A673 (cell line): Measurements from ENCODE around the gene LCMT1. TPM values are rescaled to one million over a fixed set of nuclear protein-coding genes. Genes with fewer than 3 reads are reported as not detected.

Experiments used
- BruUV-seq: library from RNA; stranded (reverse); fragments of 400-500 nt; replicated peaks from 2 replicates; lab custom pipeline; 2021; lab: Mats Ljungman, UMichigan
- CTCF ChIA-PET: fragments of 300-600 bp; sonication (Branson Sonifier 250); formaldehyde crosslinking; loops from one replicate; lab custom pipeline; 2022; ENCODE audit warnings: antibody characterized with exemption; lab: Charles Lee
- POLR2A ChIA-PET: fragments of 300-600 bp; sonication (Branson Sonifier 250); formaldehyde crosslinking; loops from one replicate; lab custom pipeline; 2022; ENCODE audit warnings: antibody characterized with exemption; ENCODE audit not compliant: low non-redundant PET; lab: Charles Lee
- DNase-seq: peaks from one replicate; pipeline ENCODE4 v3.0.0-alpha.2; 2015; ENCODE audit warnings: low spot score
- H3K27ac ChIP-seq: fragments of 200-600 bp; sonication (generic); 2 replicates; pipeline ENCODE4 v1.5.1; 2016; ENCODE audit warnings: mixed run types, low read depth, mild to moderate bottlenecking, mixed read lengths, antibody characterized with exemption, low read length; ENCODE audit not compliant: poor library complexity, severe bottlenecking
- H3K27me3 ChIP-seq: fragments of 200-600 bp; sonication (generic); replicated peaks from 2 replicates; pipeline ENCODE4 v1.6.1; 2017; ENCODE audit warnings: mixed run types, low read depth, mild to moderate bottlenecking, mixed read lengths, antibody characterized with exemption, low read length; ENCODE audit not compliant: insufficient read depth, poor library complexity
- H3K36me3 ChIP-seq: fragments of 200-600 bp; sonication (generic); 2 replicates; pipeline ENCODE4 v1.6.1; 2016; ENCODE audit warnings: mixed run types, mild to moderate bottlenecking, mixed read lengths, antibody characterized with exemption, low read length; ENCODE audit not compliant: insufficient read depth, poor library complexity, severe bottlenecking
- H3K4me1 ChIP-seq: fragments of 200-600 bp; sonication (generic); 2 replicates; pipeline ENCODE4 v1.6.1; 2017; ENCODE audit warnings: mixed run types, mild to moderate bottlenecking, mixed read lengths, antibody characterized with exemption, low read length; ENCODE audit not compliant: insufficient read depth, poor library complexity, severe bottlenecking
- H3K4me3 ChIP-seq: fragments of 200-600 bp; sonication (generic); 2 replicates; pipeline ENCODE4 v1.5.1; 2016; ENCODE audit warnings: low read depth, mixed run types, mild to moderate bottlenecking, mixed read lengths, low read length; ENCODE audit not compliant: poor library complexity, severe bottlenecking
- H3K9me3 ChIP-seq: fragments of 200-600 bp; sonication (generic); 2 replicates; pipeline ENCODE4 v1.6.1; 2016; ENCODE audit warnings: mixed run types, low read depth, mild to moderate bottlenecking, mixed read lengths, antibody characterized with exemption, low read length; ENCODE audit not compliant: poor library complexity, severe bottlenecking
- CTCF ChIP-seq: fragments of 300-800, 200-600 bp; sonication (generic); conservative IDR thresholded peaks from 2 replicates; pipeline ENCODE4 v1.5.1; 2017; ENCODE audit warnings: low read depth, mild to moderate bottlenecking, antibody characterized with exemption, low read length, moderate library complexity, mixed read lengths
- EZH2 ChIP-seq: fragments of 200-600 bp; sonication (generic); IDR thresholded peaks from 2 replicates; pipeline ENCODE4 v1.6.1; 2017; ENCODE audit warnings: borderline replicate concordance, low read depth, mild to moderate bottlenecking, mixed read lengths, antibody characterized with exemption, low read length; ENCODE audit not compliant: poor library complexity, severe bottlenecking
- intact Hi-C: fragments of 100-400 bp; cut with micrococcal nuclease; formaldehyde crosslinking; loops from one replicate; pipeline ENCODE4 v1.10.0; 2022; ENCODE audit not compliant: unreplicated experiment
- total RNA-seq: library from RNA; stranded (reverse); gene quantifications from 2 replicates; pipeline ENCODE4 v1.2.3, GENCODE V29; 2021

The LCMT1 gene
- total RNA-seq, 1 experiment from 2014 or later = 56.3 TPM

GRCh38 chr16:25224731-25225319 is 113.3 kb downstream of the LCMT1 start:
- H3K4me1 ChIP-seq = no peaks in the 10 kb centered on the region
- no peaks in the 10 kb centered on the region for H3K36me3 ChIP-seq
- POLR2A ChIA-PET = no interaction called here
- TF ChIP-seq EZH2 = no peak
- no peak for TF ChIP-seq CTCF
- intact Hi-C loops = loop anchor here (5.0 to 10.0 kb wide), 2 partner anchors 168 to 390 kb away; no protein-coding TSS in a partner anchor
- no peak overlapping the region for H3K4me3 ChIP-seq
- CTCF ChIA-PET = interaction anchor here (0.6 to 1.5 kb wide), 9 partner anchors 8 to 806 kb away, joined by 3 to 10 read pairs (median 3); partner anchors contain the start of gene AQP8
- DNase-seq = no peak
- BruUV-seq = no TSS peak
- H3K27me3 ChIP-seq = no peaks in the 10 kb centered on the region
- no peaks in the 10 kb centered on the region for H3K9me3 ChIP-seq
- H3K27ac ChIP-seq = no peak overlapping the region

Other genes starting within 250 kb of the LCMT1 start
- gene ARHGAP17, start 96.4 kb upstream of the LCMT1 start, total RNA-seq = 144 and 146 TPM in 2 replicates
- not detected in 2 replicates for gene AQP8, start 105.2 kb downstream of the LCMT1 start, total RNA-seq
- gene ZKSCAN2, start 146.1 kb downstream of the LCMT1 start, total RNA-seq = 16.4 and 17.0 TPM in 2 replicates